Activated gamma-delta T cell treated with anti-CD3 and anti-CD28 coated beads, Interleukin-2, amount 50 U/mL, for 16 hours (primary cell): ENCODE results near the gene TTYH2.

ENCODE experiments used
- DNase-seq: peaks from one replicate; pipeline ENCODE4 v3.0.0-alpha.2; 2020; ENCODE audit warnings: low read depth

TTYH2 gene

GRCh38 chr17:74216505-74216904, 3.1 kb downstream of the TTYH2 start:
- no peak for DNase-seq

GRCh38 chr17:74217037-74217730, 3.8 kb downstream of the TTYH2 start:
- DNase-seq: no peak

DNA sequence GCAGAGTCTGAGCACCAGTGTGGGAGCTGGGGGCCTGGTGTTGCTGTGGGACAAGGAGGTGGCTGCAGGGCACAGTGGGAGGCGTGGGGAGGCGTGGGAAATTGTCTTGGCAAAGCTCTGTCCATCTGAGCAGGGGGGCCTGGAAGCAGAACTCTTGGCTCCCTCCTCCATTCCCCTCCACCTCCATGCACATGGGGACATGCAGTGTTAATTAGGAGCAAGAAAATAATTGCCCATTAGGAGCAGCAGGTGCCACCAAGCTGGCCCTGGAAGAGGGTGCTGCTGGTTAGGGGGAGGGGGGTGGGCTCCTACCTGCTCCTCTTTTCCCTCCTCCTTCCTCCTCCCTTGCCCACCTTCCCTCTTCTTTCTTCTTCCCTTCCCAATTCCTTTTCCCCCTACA, 4.5 kb downstream of the TTYH2 start:
- no peak for DNase-seq

- no peak for DNase-seq
Observed at GRCh38 chr17:74218436-74218835, 5.1 kb downstream of the TTYH2 start.

DNA sequence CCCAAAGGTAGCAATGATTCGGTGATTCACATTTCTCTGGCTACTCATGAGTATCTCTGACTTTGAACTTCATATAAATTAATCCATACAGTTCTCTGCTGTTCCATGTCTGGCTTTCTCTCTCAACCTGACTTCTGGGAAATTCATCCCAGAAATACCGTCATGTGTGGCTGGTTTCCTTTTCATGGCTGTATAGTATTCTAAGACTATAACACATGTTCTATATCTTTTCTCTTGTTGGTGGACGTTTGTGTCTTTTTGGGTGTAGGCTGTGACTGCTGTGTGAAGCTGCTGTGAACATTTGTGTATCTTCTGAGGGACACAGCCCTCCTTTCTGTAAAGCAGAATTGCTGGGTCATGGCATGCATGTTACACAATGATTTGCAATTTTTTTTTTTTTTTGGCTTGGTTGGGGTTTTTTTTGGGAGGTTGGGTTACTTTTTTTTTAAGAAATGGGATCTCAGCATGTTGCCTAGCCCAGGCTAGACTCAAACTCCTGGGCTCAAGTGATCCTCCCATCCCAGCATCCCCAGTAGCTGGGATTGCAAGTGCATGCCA, 6.3 kb downstream of the TTYH2 start:
- no peak for DNase-seq

DNA sequence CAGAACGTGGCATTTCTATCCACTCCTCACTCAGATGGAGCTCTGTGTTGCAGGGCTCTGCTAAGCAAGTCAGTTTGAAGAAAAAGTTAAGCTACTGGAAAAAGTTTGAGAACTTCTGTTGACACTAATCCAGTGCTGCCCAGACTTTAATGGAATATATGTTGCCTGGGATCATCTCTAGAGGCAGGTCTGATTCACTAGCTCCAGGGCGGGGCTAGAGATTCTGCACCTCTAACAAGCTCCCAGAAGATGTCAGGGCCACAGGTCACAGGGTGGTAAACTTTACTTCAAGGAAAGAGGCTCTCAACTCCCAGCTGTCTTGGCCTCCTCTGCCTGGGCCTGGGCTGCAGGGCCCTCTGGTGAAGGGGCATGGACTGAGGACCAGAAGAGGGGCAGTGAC, 6.8 kb downstream of the TTYH2 start:
- DNase-seq: no peak

GRCh38 chr17:74220946-74221818, 7.8 kb downstream of the TTYH2 start:
- DNase-seq: no peak

GRCh38 chr17:74222399-74222798, 9.0 kb downstream of the TTYH2 start:
- DNase-seq: no peak

DNA sequence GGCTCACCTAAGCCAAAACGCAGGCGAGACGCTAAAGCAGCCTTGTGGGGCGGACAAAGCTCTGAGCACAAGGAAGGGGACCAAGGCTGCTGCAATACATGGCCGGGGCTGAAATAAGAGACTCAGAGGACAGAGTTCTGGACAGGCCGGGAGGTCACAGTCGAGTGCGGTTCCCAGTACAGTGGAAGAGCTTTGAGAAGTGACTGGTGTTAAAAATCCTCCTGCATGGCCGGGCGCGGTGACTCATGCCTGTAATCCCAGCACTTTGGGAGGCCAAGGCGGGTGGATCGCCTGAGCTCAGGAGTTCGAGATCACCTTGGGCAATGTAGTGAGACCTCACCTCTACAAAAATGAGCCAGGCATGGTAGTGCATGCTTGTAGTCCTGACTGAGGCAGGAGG, 10.5 kb downstream of the TTYH2 start:
- DNase-seq: no peak

DNA sequence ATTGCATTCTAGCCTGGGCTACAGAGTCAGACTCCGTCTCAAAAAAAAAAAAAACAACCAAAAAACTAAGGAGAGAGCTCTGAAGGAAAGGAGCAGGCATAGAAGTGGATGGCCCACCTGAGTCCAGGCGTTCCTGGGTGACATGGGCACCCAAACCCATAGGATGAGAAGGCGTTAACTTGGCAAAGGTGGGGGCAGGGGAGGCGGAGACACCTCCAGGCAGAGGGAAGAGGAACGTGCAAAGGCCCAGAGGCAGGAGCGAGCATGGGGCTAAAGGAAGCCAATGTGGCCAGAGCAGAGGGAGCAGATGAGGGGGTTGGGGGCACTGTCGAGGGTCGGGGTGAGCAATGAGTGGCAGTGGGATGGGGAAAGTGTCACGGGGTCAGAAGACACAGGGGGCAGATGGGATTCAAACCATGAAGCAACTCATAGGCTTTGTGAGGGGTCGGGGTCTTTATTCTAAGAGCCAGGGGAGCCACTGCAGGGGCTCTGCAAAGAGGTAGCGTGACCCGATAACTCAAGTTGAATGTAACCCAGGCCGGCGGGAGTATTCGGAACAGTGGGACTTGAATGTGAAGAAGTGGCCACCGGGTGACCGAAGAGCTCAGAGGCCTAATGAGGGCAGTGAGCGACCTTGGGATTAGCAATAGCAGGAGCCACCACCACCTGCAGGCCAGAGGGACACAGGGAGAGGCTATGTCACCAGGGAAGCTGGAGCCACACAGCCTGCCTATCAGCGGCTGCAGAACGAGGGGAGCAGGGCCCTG, 11.8 kb downstream of the TTYH2 start:
- no peak for DNase-seq

DNA sequence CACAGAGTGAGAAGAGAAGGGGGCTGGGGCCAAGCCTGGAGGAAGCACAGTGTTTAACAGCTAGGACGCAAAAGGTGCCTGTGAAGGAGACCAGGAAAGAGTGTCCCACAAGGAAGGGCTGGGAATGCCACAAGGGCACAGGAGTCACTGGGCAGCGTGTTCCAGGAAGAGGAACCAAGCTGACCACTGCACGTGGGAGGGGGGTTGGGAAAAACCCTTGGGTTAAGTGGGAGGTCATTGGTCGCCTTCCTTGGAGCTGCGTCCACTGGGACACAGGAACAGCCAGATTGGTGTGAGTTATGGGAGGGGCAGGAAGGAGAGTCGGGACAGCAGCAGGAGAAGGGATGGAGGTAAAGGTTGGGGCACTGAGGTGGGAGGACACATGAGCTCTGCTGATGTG, 12.9 kb downstream of the TTYH2 start:
- no peak for DNase-seq

- DNase-seq: no peak
Observed at GRCh38 chr17:74227271-74228080, 14.1 kb downstream of the TTYH2 start.

DNA sequence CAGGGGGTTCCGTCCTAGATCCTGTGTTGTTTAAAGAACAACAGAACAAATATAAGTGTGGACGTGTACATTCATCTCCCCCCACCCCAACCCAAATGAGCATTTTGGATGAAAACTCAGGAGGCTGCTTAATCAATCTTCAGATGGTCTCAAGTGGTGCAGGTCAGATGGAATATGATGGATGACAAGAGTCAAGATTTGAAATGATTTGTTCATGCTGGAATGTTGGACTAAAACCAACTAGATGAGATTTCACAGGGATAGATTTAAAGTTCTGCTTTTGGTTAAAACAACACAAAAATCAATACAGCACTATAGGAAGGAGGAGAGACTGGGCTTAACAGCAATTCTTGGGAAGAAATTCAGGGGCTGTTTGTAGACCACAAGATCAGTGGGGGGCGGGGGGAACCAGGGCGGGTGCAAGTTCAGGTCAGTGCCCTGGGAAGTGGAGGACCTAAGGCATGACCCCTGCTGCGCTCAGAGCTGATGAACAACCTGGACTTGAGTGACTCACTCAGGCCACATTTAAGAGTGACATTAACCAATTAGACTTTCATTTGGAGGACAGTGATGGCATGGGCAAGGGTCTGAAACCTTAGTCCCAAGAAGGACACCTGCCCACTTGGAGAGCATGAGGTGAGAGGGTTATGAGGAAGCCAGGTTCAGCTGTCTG, 15.1 kb downstream of the TTYH2 start:
- no peak for DNase-seq

GRCh38 chr17:74230896-74231295, 17.5 kb downstream of the TTYH2 start:
- no peak for DNase-seq

DNA sequence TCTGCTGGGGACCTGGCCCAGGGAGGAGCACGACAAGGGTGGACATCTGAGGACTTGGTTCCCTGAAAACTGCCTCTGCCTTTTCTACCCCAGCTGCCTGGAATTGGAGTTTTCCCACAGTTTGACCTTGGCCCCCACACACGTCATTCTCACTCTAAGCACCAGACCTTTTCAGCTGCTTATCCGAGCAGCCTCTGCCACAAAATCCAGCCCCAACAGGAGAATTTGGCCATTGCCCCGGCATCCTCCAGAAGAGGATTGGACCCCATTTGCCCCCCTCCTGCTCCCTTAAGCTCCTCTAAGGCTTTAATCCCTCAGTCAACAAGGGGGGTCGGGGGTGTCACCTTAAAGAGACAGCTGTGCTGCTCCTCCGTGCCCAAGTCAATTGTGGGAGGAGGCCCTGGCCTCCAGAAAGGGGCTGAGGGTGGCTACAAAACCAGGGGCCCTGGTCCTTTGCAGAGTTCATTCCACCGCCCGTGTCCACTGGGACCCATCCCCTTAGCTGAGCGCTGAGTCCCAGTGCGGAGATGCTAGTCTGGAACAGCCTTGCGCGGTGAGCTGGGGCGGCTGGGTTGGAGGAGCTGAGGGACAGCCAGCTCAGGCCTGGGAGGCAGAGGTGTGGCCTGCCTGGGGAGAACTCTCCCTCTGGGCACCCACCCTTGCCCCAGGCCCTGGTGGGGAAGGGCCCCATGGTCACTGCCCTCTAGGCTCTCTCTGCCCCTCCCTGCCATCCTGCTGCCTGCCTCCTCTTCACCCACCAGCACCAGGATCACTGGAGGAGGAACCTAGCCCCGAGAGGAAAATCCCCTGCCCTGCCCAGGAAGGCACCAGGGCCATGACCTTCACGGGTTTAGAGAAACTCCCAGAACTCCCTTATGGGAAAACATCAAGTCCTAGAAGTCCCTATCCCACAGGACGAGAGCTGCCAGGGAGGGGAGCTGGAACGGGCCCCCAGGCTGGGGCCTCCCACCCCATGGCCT, 18.8 kb downstream of the TTYH2 start:
- DNase-seq: no peak

DNA sequence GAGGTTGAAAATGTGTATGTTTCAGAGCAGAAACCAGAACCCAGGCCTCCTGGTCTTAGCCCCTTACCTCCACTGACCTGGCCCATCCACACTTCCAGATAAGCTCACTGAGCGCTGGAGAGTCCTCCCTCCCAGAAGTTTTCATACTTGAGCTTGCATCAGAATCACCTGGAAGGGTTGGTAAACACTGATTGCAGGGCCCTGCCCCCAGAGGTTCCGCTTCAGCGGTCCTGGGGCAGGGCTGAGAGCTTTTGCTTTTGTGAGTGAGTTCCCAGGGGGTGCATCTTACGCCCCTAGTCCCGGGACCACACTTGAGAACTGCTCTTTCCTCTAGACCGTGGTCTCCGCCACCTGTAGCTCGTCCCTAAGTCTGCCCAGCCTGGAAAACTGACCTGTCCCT, 20.6 kb downstream of the TTYH2 start:
- DNase-seq: no peak

DNA sequence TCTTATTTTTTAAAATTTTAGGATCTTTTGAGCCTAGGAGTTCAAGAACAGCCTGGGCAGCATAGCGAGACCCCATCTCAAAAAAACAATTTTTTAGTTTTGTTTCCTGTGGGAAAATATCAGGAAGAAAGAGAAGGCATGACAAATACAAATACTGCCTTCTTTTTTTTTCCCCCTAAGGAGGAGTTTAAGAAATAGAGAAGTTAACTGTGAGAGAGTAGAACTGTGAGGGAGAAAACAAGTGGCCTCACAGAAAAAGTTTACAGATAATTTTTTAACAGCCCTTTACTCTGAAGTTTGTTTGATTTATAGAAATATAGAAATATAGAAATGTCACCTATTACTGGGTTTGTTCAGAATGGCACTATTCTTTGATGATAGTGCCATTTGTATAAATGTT, 21.1 kb downstream of the TTYH2 start:
- DNase-seq: no peak

GRCh38 chr17:74235040-74235581, 21.7 kb downstream of the TTYH2 start:
- no peak for DNase-seq

GRCh38 chr17:74235911-74236371, 22.6 kb downstream of the TTYH2 start:
- no peak for DNase-seq
